Esophagus muscularis mucosa (tissue), 3 donors: ENCODE data around the gene MPL.

Experiments
- POLR2A ChIP-seq: fragments of 450-650 bp; IDR thresholded peaks from one replicate; pipeline ENCODE4 v1.6.1; 2017; ENCODE audit warnings: antibody characterized with exemption, moderate library complexity, mild to moderate bottlenecking, low read depth
- POLR2AphosphoS5 ChIP-seq, 2 donors: sonication (generic); formaldehyde crosslinking; IDR thresholded peaks; one replicate each; pipeline ENCODE4 v1.6.1; 2017; ENCODE audit warnings: antibody characterized with exemption in 2 of 2
- TF ChIP-seq, protein P1 (sequence below), 3 experiments: fragments of 200-600 bp in 2 of 3; fragments of 450-650 bp in 1 of 3; sonication (generic) in 2 of 3; IDR thresholded peaks; one replicate each; pipeline ENCODE4 v1.5.1; 2017 to 2019; ENCODE audit warnings: antibody characterized with exemption in 3 of 3, mild to moderate bottlenecking in 2 of 3, moderate library complexity in 1 of 3

DNA sequence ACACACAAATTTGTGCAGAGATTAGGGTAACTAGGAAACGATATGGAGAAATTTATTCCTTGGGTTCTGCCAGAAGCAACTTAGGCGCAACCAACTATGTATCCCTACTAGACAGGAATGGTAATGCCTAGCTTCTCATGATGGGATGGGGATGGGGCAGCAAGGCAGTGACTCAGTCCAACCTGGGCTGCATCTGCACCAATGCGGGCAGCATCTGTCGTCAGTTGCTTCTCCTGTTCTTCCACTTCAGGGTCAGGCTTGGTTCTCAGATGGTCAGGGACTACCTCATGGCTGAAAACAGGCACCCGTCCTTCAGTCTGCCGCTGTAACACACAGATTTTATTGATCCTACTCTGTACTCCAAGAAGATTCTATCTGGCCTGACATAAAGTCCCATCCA lies 49.1 kb downstream of the MPL start:
- no peak for TF ChIP-seq POLR2A
- TF ChIP-seq, protein P1, sequence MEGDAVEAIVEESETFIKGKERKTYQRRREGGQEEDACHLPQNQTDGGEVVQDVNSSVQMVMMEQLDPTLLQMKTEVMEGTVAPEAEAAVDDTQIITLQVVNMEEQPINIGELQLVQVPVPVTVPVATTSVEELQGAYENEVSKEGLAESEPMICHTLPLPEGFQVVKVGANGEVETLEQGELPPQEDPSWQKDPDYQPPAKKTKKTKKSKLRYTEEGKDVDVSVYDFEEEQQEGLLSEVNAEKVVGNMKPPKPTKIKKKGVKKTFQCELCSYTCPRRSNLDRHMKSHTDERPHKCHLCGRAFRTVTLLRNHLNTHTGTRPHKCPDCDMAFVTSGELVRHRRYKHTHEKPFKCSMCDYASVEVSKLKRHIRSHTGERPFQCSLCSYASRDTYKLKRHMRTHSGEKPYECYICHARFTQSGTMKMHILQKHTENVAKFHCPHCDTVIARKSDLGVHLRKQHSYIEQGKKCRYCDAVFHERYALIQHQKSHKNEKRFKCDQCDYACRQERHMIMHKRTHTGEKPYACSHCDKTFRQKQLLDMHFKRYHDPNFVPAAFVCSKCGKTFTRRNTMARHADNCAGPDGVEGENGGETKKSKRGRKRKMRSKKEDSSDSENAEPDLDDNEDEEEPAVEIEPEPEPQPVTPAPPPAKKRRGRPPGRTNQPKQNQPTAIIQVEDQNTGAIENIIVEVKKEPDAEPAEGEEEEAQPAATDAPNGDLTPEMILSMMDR (IDR thresholded peaks at IDR 0.05), result no peak
- TF ChIP-seq POLR2AphosphoS5 (IDR thresholded peaks at IDR 0.05), result no peak
